BLaER1 treated with 17β-estradiol and CSF1 and Interleukin-3, amounts not matched to agents 10 nM and 100 nM (cell line): ENCODE data around the gene ATF6.
A peak's percentile ranks its signal among the peaks of the same experiment; 100 is the strongest.
"Not testable (repeated sequence)": the region's sequence is repeated elsewhere in the genome, so short reads cannot be mapped to it uniquely, and the experiment has no call there.

ENCODE experiments used
- H3K27ac ChIP-seq, 11 experiments: shearing (Covaris generic); formaldehyde crosslinking; 2 replicates each; pipeline ENCODE4 v1.8.1; 2022
- H3K27me3 ChIP-seq, 11 experiments: shearing (Covaris generic); formaldehyde crosslinking; 2 replicates each; pipeline ENCODE4 v1.8.1; 2022
- H3K36me3 ChIP-seq, 11 experiments: shearing (Covaris generic); formaldehyde crosslinking; 2 replicates each; pipeline ENCODE4 v1.8.1; 2022
- H3K4me1 ChIP-seq, 10 experiments: shearing (Covaris generic); formaldehyde crosslinking; 2 replicates each; pipeline ENCODE4 v1.8.1; 2022
- H3K4me2 ChIP-seq, 11 experiments: shearing (Covaris generic); formaldehyde crosslinking; 2 replicates each; pipeline ENCODE4 v1.8.1; 2022
- H3K4me3 ChIP-seq, 10 experiments: shearing (Covaris generic); formaldehyde crosslinking; 2 replicates each; pipeline ENCODE4 v1.8.1; 2022
- H3K9ac ChIP-seq, 11 experiments: shearing (Covaris generic); formaldehyde crosslinking; 2 replicates each; pipeline ENCODE4 v1.8.1; 2022
- H3K9me3 ChIP-seq, 11 experiments: shearing (Covaris generic); formaldehyde crosslinking; replicated peaks in 1 of 11; 2 replicates each; pipeline ENCODE4 v1.8.1; 2022
- H4K20me1 ChIP-seq, 11 experiments: shearing (Covaris generic); formaldehyde crosslinking; 2 replicates each; pipeline ENCODE4 v1.8.1; 2022
- Cebpa-rat ChIP-seq, 11 experiments: shearing (Covaris generic); IDR thresholded peaks; 2 replicates each; pipeline ENCODE4 v1.8.1; 2022

Gene ATF6

DNA sequence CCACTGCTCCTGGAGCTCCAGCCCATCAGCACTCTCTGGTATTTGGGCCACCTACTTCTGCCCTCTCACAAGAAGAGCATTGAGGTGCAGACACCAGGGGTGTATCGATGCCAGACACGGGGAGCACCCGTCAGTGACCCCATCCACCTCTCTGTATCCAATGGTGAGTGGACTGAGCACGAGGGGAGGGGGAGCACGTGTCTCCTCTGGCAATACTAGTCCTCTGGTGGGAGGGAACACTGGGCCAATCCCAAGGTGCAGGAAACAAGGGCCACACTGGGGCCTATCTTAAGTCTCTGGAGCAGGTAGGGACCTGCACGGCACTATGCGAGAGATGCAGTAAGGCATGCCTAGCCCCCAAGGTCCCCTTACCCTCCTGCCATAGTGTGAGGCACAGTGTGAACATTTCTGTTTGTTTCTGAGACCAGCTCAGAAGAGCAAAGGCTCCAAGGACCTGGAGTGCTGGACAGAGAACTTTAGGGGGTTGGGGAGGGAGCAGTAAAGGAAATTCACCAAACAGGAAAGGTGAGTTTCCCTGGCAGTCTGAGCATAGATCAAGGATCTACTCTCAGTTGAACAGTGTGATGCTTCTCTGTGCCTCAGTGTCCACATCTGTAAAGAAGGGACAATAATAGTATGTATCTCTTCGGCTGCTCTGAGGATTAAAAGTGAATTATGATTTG, 42.5 kb upstream of the ATF6 start:
- Histone ChIP-seq H3K36me3 (no peaks in the 10 kb centered on the region), H3K9me3 (no peaks in the 10 kb centered on the region), H3K9ac (no peak overlapping the region), H3K27ac (no peak overlapping the region), H3K4me1 (peaks cover 46 to 67% (median 58%) of the 10 kb centered on the region in 10 experiments), H3K27me3 (peaks cover 0 to 99% (median 0%) of the 10 kb centered on the region in 11 experiments; a peak in 11 of 22 replicates), H3K4me2 (no peak overlapping the region), H3K4me3 (no peak overlapping the region), H4K20me1 (peaks cover 0 to 65% (median 0%) of the 10 kb centered on the region in 11 experiments; a peak in 5 of 22 replicates)
- TF ChIP-seq Cebpa-rat (IDR thresholded peaks at IDR 0.05): no peak

DNA sequence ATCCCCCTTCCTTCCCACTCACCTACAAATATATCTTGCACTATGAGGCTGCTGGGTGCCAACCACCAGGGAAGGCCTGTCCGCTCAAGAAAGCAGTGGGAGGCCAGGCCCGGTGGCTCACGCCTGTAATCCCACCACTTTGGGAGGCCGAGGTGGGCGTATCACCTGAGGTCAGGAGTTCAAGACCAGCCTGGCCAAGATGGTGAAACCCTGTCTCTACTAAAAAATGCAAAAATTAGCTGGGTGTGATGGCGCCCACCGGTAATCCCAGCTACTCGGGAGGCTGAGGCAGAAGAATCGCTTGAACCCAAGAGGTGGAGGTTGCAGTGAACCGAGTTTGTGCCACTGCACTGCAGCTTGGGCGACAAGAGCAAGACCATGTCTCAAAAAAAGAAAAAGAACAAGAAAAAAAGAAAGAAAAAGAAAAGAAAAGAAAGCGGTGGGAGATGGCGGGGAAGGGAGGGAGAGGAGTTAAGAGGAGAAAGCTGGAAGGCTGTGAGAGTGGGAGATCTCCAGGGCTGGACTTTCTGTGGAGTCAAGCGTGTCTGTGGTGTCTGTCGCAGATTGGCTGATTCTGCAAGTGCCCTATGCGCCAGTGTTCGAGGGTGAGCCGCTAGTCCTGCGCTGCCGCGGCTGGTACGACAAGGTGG, 40.7 kb upstream of the ATF6 start:
- peak overlapping the region in 2 of 11 experiments; percentile 71; a peak in 2 of 22 replicates for H3K27ac ChIP-seq
- H3K4me3 ChIP-seq: peak overlapping the region; percentile 52 to 81 (median 71); a peak in 18 of 20 replicates
- H4K20me1 ChIP-seq: peaks cover 0 to 57% (median 0%) of the 10 kb centered on the region in 11 experiments; a peak in 5 of 22 replicates
- peaks cover 0 to 100% (median 0%) of the 10 kb centered on the region in 11 experiments; a peak in 11 of 22 replicates for H3K27me3 ChIP-seq
- H3K4me1 ChIP-seq: peaks cover 28 to 58% (median 45%) of the 10 kb centered on the region in 10 experiments
- H3K36me3 ChIP-seq, H3K9me3 ChIP-seq: not testable (repeated sequence)
- H3K4me2 ChIP-seq: peak overlapping the region; percentile 90 to 100 (median 99)
- H3K9ac ChIP-seq: peak overlapping the region in 4 of 11 experiments; percentile 78 to 84 (median 81); a peak in 9 of 22 replicates

- H3K9ac ChIP-seq: peak overlapping the region in 10 of 11 experiments; percentile 54 to 84 (median 74); a peak in 19 of 22 replicates
- H3K4me1 ChIP-seq: peaks cover 25 to 54% (median 42%) of the 10 kb centered on the region in 10 experiments
- no peak for TF ChIP-seq Cebpa-rat (IDR thresholded peaks at IDR 0.05)
- peaks cover 0 to 100% (median 0%) of the 10 kb centered on the region in 11 experiments; a peak in 11 of 22 replicates for H3K27me3 ChIP-seq
- no peaks in the 10 kb centered on the region for H3K9me3 ChIP-seq
- H4K20me1 ChIP-seq: peaks cover 0 to 57% (median 0%) of the 10 kb centered on the region in 11 experiments; a peak in 5 of 22 replicates
- H3K4me3 ChIP-seq: peak overlapping the region; percentile 52 to 81 (median 71)
- H3K4me2 ChIP-seq: peak overlapping the region; percentile 90 to 100 (median 99)
- no peaks in the 10 kb centered on the region for H3K36me3 ChIP-seq
- peak overlapping the region in 8 of 11 experiments; percentile 55 to 74 (median 70); a peak in 14 of 22 replicates for H3K27ac ChIP-seq
Observed at GRCh38 chr1:161725908-161726472, 40.1 kb upstream of the ATF6 start.

- Histone ChIP-seq H4K20me1 (peaks cover 0 to 54% (median 0%) of the 10 kb centered on the region in 11 experiments; a peak in 5 of 22 replicates), H3K27me3 (peaks cover 0 to 100% (median 0%) of the 10 kb centered on the region in 11 experiments; a peak in 11 of 22 replicates), H3K4me3 (peak overlapping the region; percentile 52 to 81 (median 71)), H3K9me3 (no peaks in the 10 kb centered on the region), H3K4me2 (peak overlapping the region; percentile 90 to 100 (median 99)), H3K9ac (peak overlapping the region in 10 of 11 experiments; percentile 54 to 84 (median 74); a peak in 20 of 22 replicates), H3K27ac (peak overlapping the region in 8 of 11 experiments; percentile 55 to 74 (median 70); a peak in 16 of 22 replicates), H3K36me3 (no peaks in the 10 kb centered on the region), H3K4me1 (peaks cover 25 to 48% (median 37%) of the 10 kb centered on the region in 10 experiments)
- TF ChIP-seq Cebpa-rat (IDR thresholded peaks at IDR 0.05): no peak
Observed at GRCh38 chr1:161726473-161727255, 39.5 kb upstream of the ATF6 start.

DNA sequence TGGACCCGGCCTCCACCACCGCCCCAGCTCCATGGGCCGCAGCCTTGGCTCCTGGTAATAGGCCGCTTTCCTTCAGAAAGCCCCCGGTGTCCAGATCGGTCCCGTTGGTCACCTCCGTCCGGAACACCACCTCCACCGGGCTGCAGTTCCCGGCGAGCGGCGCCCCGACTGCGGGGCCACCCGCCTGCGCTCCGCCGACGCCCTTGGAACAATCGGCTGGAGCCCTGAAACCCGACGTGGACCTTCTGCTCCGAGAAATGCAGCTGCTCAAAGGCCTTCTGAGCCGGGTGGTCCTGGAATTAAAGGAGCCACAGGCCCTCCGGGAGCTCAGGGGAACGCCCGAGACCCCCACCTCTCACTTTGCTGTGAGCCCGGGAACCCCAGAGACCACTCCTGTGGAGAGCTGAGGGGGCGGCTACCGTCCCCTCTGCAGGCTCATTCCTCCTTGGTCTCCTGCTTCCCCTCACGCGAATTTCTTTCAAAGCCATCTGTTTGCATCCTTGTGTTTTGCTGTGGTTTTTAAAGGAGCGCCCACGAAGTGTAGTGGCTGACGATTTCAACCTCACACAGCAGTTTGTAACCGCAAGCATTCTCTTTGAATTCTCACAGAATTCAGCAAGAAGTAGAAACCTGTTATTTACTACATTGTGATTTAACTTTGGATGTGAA, 38.7 kb upstream of the ATF6 start:
- H3K4me3 ChIP-seq: peak overlapping the region; percentile 28 to 81 (median 71); a peak in 19 of 20 replicates
- no peaks in the 10 kb centered on the region for H3K36me3 ChIP-seq
- H3K9me3 ChIP-seq: no peaks in the 10 kb centered on the region
- peaks cover 0 to 47% (median 0%) of the 10 kb centered on the region in 11 experiments; a peak in 5 of 22 replicates for H4K20me1 ChIP-seq
- peaks cover 0 to 100% (median 0%) of the 10 kb centered on the region in 11 experiments; a peak in 11 of 22 replicates for H3K27me3 ChIP-seq
- H3K9ac ChIP-seq: peak overlapping the region in 8 of 11 experiments; percentile 1 to 71 (median 59); a peak in 13 of 22 replicates
- H3K27ac ChIP-seq: peak overlapping the region in 6 of 11 experiments; percentile 20 to 66 (median 48); a peak in 7 of 22 replicates
- no peak for TF ChIP-seq Cebpa-rat (IDR thresholded peaks at IDR 0.05)
- peak overlapping the region; percentile 88 to 100 (median 97) for H3K4me2 ChIP-seq
- peaks cover 25 to 40% (median 30%) of the 10 kb centered on the region in 10 experiments for H3K4me1 ChIP-seq

DNA sequence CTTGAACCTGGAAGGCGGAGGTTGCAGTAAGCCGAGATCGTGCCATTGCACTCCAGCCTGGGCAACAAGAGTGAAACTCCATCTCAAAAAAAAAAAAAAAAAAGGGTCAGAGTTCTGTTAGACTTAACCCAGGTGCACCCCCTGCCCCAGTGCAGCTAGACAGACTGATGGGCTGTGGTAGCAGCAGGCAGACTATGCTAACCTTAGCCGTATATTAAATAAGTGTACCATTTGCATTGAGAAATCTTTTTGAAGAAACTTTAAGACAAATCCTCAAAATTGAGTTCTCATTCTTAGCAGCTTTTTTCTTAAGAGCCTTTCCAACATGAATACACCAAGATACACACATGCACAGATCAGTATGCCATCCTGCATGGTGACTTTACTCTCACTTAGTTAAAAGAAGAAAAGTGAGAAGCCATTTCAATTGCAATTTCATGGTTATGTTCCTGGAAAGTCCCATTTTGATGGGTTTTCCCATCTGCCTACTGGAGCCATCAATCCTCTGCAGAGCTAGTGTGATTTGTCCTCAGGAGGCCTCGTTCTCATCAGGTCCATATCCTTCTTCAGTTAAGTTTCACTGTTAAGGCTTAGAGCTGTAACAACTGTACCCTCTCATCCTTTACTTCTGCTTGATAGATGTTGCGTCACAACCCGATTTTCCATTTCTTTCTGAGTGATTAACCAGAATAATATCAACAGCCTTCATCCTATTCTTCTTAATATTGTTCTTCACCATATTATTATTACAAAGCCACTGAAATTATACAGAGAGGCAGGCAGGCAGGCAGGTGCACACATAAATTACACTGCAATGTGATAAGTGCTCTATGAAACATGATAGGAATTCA, 37.5 kb upstream of the ATF6 start:
- Histone ChIP-seq H3K9ac (no peak overlapping the region), H3K4me3 (no peak overlapping the region), H3K4me2 (no peak overlapping the region), H3K4me1 (peaks cover 25 to 35% (median 29%) of the 10 kb centered on the region in 10 experiments), H3K9me3 (no peaks in the 10 kb centered on the region), H3K27ac (no peak overlapping the region), H3K36me3 (no peaks in the 10 kb centered on the region), H3K27me3 (peaks cover 0 to 100% (median 0%) of the 10 kb centered on the region in 11 experiments; a peak in 11 of 22 replicates), H4K20me1 (peaks cover 0 to 37% (median 0%) of the 10 kb centered on the region in 11 experiments; a peak in 4 of 22 replicates)
- TF ChIP-seq Cebpa-rat (IDR thresholded peaks at IDR 0.05): no peak

GRCh38 chr1:161730050-161730564, 36.0 kb upstream of the ATF6 start:
- H3K9ac ChIP-seq: no peak overlapping the region
- no peak overlapping the region for H3K4me3 ChIP-seq
- no peaks in the 10 kb centered on the region for H3K36me3 ChIP-seq
- H3K4me1 ChIP-seq: peaks cover 19 to 35% (median 24%) of the 10 kb centered on the region in 10 experiments
- no peaks in the 10 kb centered on the region for H3K9me3 ChIP-seq
- H3K27ac ChIP-seq: no peak overlapping the region
- peaks cover 0 to 100% (median 0%) of the 10 kb centered on the region in 11 experiments; a peak in 11 of 22 replicates for H3K27me3 ChIP-seq
- H4K20me1 ChIP-seq: peaks cover 0 to 33% (median 0%) of the 10 kb centered on the region in 11 experiments; a peak in 4 of 22 replicates
- TF ChIP-seq Cebpa-rat (IDR thresholded peaks at IDR 0.05): no peak
- peak overlapping the region in 4 of 11 experiments; percentile 14 to 43 (median 27); a peak in 6 of 22 replicates for H3K4me2 ChIP-seq
